Transverse colon (tissue), 4 donors: ENCODE measurements around the gene ENTHD1. TPM values are rescaled to one million over a fixed set of nuclear protein-coding genes. Genes with fewer than 3 reads are reported as not detected.

Experiments
- DNase-seq: peaks from one replicate; pipeline ENCODE4 v3.0.0-alpha.2; 2019
- H3K27ac ChIP-seq, 4 donors: fragments of 200-600 bp; sonication (generic); 2 replicates each; pipeline ENCODE4 v1.5.1; 2016 to 2018; ENCODE audit warnings: inconsistent platforms in 4 of 4
- H3K27me3 ChIP-seq: fragments of 200-600 bp; sonication (generic); 2 replicates; pipeline ENCODE4 v1.5.1; 2017; ENCODE audit warnings: inconsistent platforms
- H3K36me3 ChIP-seq, 4 donors: fragments of 200-600 bp; sonication (generic); 2 replicates each; pipeline ENCODE4 v1.5.1; 2017 to 2019; ENCODE audit warnings: inconsistent platforms in 4 of 4
- H3K4me1 ChIP-seq, 4 donors: fragments of 200-600 bp; sonication (generic); 2 replicates each; pipeline ENCODE4 v1.5.1; 2017 to 2020; ENCODE audit warnings: inconsistent platforms in 4 of 4
- H3K4me3 ChIP-seq, 4 donors: fragments of 200-600 bp; sonication (generic); 1 replicate in 1 of 4; 2 replicates in 3 of 4; pipeline versions ENCODE4 v1.5.1 to v1.6.1; 2017 to 2019; ENCODE audit warnings: inconsistent platforms in 4 of 4
- H3K9me3 ChIP-seq, 2 donors: fragments of 200-600 bp; sonication (generic); 2 replicates each; pipeline ENCODE4 v1.5.1; 2017 to 2019; ENCODE audit warnings: inconsistent platforms in 2 of 2
- EP300 ChIP-seq: sonication (generic); formaldehyde crosslinking; IDR thresholded peaks from one replicate; pipeline ENCODE4 v1.6.1; 2017; ENCODE audit warnings: antibody characterized with exemption, low read depth
- POLR2A ChIP-seq: fragments of 450-650 bp; IDR thresholded peaks from one replicate; pipeline ENCODE4 v1.6.1; 2016; ENCODE audit warnings: antibody characterized with exemption, mild to moderate bottlenecking, moderate library complexity
- POLR2AphosphoS5 ChIP-seq, 3 donors: sonication (generic); formaldehyde crosslinking; IDR thresholded peaks; one replicate each; pipeline ENCODE4 v1.6.1; 2016; ENCODE audit warnings: antibody characterized with exemption in 3 of 3
- WGBS, 2 donors: methylation state at CpG; one replicate each; pipeline ENCODE4 v1.1.5; 2018; ENCODE audit warnings: low coverage in 1 of 2; 5-methylcytosine and 5-hydroxymethylcytosine counted together
- in situ Hi-C, 4 donors: fragments of 200-750 bp; cut with MboI; loops; one replicate each; pipeline versions ENCODE4 v1.15.0 to v1.15.1; 2017; ENCODE audit warnings: low sequenced_read_pairs in 3 of 4, low pct_ligation_motif_present in 1 of 4, low pct_unique_long_range_greater_than_20kb in 1 of 4
- intact Hi-C: fragments of 100-400 bp; cut with DNase I; formaldehyde crosslinking; loops from one replicate; pipeline ENCODE4 v1.15.1; 2023; ENCODE audit warnings: low total_unique reads
- total RNA-seq, 4 donors: library from RNA; depleted of rRNA; stranded (reverse); fragments of >200 nt; gene quantifications; one replicate each; pipeline ENCODE4 v1.1.0, GENCODE V29; 2016
- TF ChIP-seq, protein P1 (sequence below), 5 experiments: fragments of 200-600 bp in 3 of 5; fragments of 450-650 bp in 2 of 5; sonication (generic) in 3 of 5; IDR thresholded peaks; 1 replicate in 2 of 5; 2 replicates in 3 of 5; pipeline ENCODE4 v1.5.1; 2016 to 2017; ENCODE audit warnings: antibody characterized with exemption in 5 of 5, inconsistent platforms in 3 of 5, mild to moderate bottlenecking in 2 of 5, moderate library complexity in 1 of 5

The ENTHD1 gene, protein sequence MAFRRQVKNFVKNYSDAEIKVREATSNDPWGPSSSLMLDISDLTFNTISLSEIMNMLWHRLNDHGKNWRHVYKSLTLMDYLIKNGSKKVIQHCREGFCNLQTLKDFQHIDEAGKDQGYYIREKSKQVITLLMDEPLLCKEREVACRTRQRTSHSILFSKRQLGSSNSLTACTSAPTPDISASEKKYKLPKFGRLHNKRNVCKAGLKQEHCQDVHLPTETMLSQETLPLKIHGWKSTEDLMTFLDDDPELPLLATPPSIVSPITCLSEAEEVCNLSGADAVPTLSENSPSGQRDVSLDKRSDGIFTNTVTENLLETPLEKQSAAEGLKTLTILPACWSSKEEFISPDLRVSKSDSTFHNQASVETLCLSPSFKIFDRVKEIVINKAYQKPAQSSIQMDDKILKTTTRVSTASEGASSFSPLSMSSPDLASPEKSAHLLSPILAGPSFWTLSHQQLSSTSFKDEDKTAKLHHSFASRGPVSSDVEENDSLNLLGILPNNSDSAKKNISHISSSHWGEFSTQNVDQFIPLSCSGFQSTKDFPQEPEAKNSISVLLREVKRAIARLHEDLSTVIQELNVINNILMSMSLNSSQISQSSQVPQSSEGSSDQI
- not detected for total RNA-seq

DNA sequence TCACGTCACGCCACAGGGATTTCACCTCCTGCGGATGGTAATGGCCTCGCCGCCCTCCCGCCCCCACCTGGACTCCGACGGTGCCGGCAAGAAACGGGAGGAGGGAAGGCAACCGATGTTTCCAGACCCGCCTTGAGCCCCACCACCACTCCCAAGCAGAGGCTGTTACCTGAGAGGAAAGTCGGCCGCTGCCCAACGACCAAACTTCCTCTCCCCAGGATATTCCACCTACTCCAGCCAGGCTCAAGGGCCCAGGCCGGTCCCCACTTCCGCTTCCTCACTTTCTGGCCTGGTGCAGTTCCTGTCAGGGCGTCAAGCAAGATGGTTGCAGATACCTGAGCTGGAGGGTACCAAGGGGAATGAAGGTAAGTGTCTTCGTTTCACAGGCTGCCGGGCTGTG, at the start of gene ENTHD1:
TSS of gene ENTHD1 (minus strand) at position 235 of the 400 bp plus-strand sequence. CDS start 6,012 bp downstream, outside the sequence.
- Histone ChIP-seq H3K4me1 (no peaks in the 10 kb centered on the region), H3K27me3 (no peaks in the 10 kb centered on the region), H3K27ac (no peak within 1 kb of the TSS), H3K36me3 (no peaks in the 10 kb centered on the region), H3K9me3 (no peaks in the 10 kb centered on the region), H3K4me3 (no peak within 1 kb of the TSS)
- intact Hi-C loops (no loop called here), in situ Hi-C loops (no loop called here)
- DNase-seq = no peak
- TF ChIP-seq POLR2AphosphoS5 (IDR thresholded peaks at IDR 0.05) = no peak
- TF ChIP-seq, protein P1, sequence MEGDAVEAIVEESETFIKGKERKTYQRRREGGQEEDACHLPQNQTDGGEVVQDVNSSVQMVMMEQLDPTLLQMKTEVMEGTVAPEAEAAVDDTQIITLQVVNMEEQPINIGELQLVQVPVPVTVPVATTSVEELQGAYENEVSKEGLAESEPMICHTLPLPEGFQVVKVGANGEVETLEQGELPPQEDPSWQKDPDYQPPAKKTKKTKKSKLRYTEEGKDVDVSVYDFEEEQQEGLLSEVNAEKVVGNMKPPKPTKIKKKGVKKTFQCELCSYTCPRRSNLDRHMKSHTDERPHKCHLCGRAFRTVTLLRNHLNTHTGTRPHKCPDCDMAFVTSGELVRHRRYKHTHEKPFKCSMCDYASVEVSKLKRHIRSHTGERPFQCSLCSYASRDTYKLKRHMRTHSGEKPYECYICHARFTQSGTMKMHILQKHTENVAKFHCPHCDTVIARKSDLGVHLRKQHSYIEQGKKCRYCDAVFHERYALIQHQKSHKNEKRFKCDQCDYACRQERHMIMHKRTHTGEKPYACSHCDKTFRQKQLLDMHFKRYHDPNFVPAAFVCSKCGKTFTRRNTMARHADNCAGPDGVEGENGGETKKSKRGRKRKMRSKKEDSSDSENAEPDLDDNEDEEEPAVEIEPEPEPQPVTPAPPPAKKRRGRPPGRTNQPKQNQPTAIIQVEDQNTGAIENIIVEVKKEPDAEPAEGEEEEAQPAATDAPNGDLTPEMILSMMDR (IDR thresholded peaks at IDR 0.05) = no peak
- TF ChIP-seq EP300 = no peak
- TF ChIP-seq POLR2A = no peak
- WGBS, 2 donors = 92 to 95% methylated on average over 4 to 20 of the region's 20 CpGs

DNA sequence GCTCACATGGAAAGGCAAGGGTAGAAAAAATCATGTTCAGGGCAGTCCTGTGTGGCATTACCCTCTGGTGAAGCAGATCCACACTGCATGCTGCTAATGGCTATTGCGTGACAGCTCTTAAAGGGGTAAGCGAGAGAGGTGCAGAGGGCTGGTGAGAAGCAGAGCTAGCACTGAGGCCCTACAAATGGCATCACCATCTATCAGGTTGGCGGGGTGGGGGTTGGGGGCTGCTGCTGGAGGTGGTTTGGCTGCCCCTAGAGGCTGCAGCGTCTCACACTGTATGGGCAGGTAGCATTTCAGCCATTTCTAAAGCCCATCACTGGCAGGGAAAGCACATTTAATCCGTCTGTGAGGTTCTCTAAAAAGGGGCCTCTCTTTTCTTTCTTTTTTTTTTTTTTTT, 49.8 kb upstream of the ENTHD1 start:
- Histone ChIP-seq H3K27ac (no peak overlapping the region), H3K9me3 (no peaks in the 10 kb centered on the region), H3K27me3 (no peaks in the 10 kb centered on the region), H3K4me1 (no peaks in the 10 kb centered on the region), H3K36me3 (no peaks in the 10 kb centered on the region), H3K4me3 (no peak overlapping the region)
- intact Hi-C loops = no loop called here
- no peak for DNase-seq
- TF ChIP-seq POLR2AphosphoS5 (IDR thresholded peaks at IDR 0.05) = no peak
- no peak for TF ChIP-seq POLR2A
- TF ChIP-seq EP300 = no peak
- TF ChIP-seq, protein P1 (IDR thresholded peaks at IDR 0.05) = no peak
- in situ Hi-C loops = no loop called here
- WGBS, 2 donors = 80 to 81% methylated on average over 1 to 5 of the region's 5 CpGs

DNA sequence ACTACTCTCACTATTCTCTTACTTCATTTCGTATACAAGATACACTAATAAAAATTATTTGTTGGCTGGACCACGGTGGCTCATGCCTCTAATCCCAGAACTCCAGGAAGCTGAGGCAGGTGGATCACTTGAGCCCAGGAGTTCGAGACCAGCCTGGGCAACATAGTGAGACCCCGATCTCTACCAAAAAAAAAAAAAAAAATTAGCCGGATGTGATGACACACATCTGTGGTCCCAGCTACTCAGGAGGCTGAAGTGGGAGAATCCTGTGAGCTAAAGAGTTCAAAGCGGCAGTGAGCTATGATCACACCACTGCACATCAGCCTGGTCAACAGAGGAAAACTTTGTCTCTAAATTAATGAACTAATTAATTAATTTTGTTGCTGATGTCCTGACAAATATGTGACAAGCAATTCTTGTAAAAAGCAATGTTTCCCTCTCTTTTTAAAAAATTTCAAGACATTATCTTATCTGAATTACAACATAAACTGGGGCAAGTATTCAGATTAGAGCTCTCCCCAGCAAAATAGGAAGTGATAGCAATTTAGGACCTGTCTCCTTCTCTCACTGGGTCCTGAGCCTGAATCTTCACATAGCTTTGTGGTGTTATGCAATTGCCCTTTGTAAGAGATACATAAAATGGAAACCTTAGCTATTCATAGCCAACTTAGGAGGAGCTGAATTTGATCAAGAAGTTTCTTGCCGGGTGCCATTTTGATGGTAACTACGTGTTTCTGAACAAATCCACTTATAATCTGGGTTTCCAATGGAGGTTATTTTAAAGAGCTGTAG, 49.1 kb upstream of the ENTHD1 start:
- in situ Hi-C loops (no loop called here), intact Hi-C loops (no loop called here)
- Histone ChIP-seq H3K27ac (no peak overlapping the region), H3K36me3 (no peaks in the 10 kb centered on the region), H3K4me1 (no peaks in the 10 kb centered on the region), H3K9me3 (no peaks in the 10 kb centered on the region), H3K4me3 (no peak overlapping the region), H3K27me3 (no peaks in the 10 kb centered on the region)
- TF ChIP-seq, protein P1 (IDR thresholded peaks at IDR 0.05) = no peak
- TF ChIP-seq POLR2AphosphoS5 (IDR thresholded peaks at IDR 0.05) (no peak), EP300 (no peak), POLR2A (no peak)
- no peak for DNase-seq
- 81 to 82% methylated on average over 5 to 8 of the region's 8 CpGs for WGBS, 2 donors

DNA sequence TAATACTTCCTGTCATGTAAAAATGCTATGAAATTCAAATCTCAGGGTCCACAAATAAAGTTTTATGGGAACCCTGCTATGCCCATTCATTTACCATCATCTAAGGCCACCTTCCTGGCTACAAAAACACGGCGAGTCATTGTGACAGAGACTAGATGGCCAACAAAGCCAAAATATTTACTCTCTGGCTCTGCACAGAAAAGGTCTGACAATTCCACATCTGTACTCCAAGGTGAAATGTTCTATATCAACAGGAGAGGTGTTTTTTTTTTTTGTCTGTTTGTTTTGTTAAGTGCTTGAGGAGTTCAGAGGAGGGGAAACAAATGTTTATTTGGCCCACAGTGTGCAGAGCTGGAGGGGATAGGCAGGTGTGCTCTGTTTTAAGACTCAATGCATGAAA, 48.0 kb upstream of the ENTHD1 start:
- TF ChIP-seq POLR2A (no peak), EP300 (no peak), POLR2AphosphoS5 (IDR thresholded peaks at IDR 0.05) (no peak)
- TF ChIP-seq, protein P1 (IDR thresholded peaks at IDR 0.05) = no peak
- WGBS, 2 donors = 85 to 100% methylated on average over 2 of the region's 2 CpGs
- DNase-seq = no peak
- Histone ChIP-seq H3K27ac (no peak overlapping the region), H3K4me1 (no peaks in the 10 kb centered on the region), H3K27me3 (no peaks in the 10 kb centered on the region), H3K36me3 (no peaks in the 10 kb centered on the region), H3K4me3 (no peak overlapping the region), H3K9me3 (no peaks in the 10 kb centered on the region)
- in situ Hi-C loops = no loop called here
- intact Hi-C loops = no loop called here
